Measurements from ENCODE around the gene SLC38A3.

- TF ChIP-seq CTCF (IDR thresholded peaks at IDR 0.05) = no peak
- TF ChIP-seq EZH2 (IDR thresholded peaks at IDR 0.05) = no peak
- no peak for TF ChIP-seq EZH2phosphoT487 (IDR thresholded peaks at IDR 0.05)
Measured at GRCh38 chr3:50172626-50173220, 32.3 kb upstream of the SLC38A3 start.

All from neural progenitor cell (in vitro differentiated cells).